GM18519 (cell line): ENCODE data around the gene MALRD1.

ENCODE experiments used
- ATAC-seq: cut with Tn5 transposase; IDR thresholded peaks from one replicate; pipeline ENCODE4 v1.9.1; 2021; ENCODE audit warnings: mild to moderate bottlenecking, moderate library complexity; ENCODE audit not compliant: unreplicated experiment, low FRiP score

The MALRD1 gene

GRCh38 chr10:19048489-19048888, at the start of gene MALRD1:
MALRD1 (plus strand) TSS chr10:19048801; CDS start chr10:19048939, 138 bp downstream.
- no peak for ATAC-seq

- ATAC-seq: no peak
Measured at GRCh38 chr10:19003341-19003740, 45.3 kb upstream of the MALRD1 start.

- ATAC-seq: no peak
Measured at GRCh38 chr10:19012111-19012510, 36.5 kb upstream of the MALRD1 start.

GRCh38 chr10:19014034-19014433, 34.6 kb upstream of the MALRD1 start:
- ATAC-seq: no peak

- ATAC-seq: no peak
Measured at GRCh38 chr10:19014498-19014897, 34.1 kb upstream of the MALRD1 start.

- ATAC-seq: no peak
Measured at GRCh38 chr10:19017116-19017890, 31.3 kb upstream of the MALRD1 start.

GRCh38 chr10:19021162-19021561, 27.4 kb upstream of the MALRD1 start:
- ATAC-seq: no peak

- ATAC-seq: no peak
Measured at GRCh38 chr10:19024611-19025010, 24.0 kb upstream of the MALRD1 start.

GRCh38 chr10:19031763-19032162, 16.8 kb upstream of the MALRD1 start:
- ATAC-seq: no peak

- ATAC-seq: no peak
Measured at GRCh38 chr10:19033741-19034140, 14.9 kb upstream of the MALRD1 start.

- ATAC-seq: no peak
Measured at GRCh38 chr10:19041171-19041570, 7.4 kb upstream of the MALRD1 start.

GRCh38 chr10:19043431-19043830, 5.2 kb upstream of the MALRD1 start:
- no peak for ATAC-seq

GRCh38 chr10:19046679-19047078, 1.9 kb upstream of the MALRD1 start:
- no peak for ATAC-seq

- ATAC-seq: no peak
Measured at GRCh38 chr10:19048891-19049290, 290 bp downstream of the MALRD1 start.

GRCh38 chr10:19049567-19049966, 966 bp downstream of the MALRD1 start:
- no peak for ATAC-seq

GRCh38 chr10:19054289-19054835, 5.8 kb downstream of the MALRD1 start:
- no peak for ATAC-seq

GRCh38 chr10:19058046-19058445, 9.4 kb downstream of the MALRD1 start:
- no peak for ATAC-seq

- no peak for ATAC-seq
Measured at GRCh38 chr10:19063986-19064385, 15.4 kb downstream of the MALRD1 start.

- ATAC-seq: no peak
Measured at GRCh38 chr10:19071946-19072345, 23.3 kb downstream of the MALRD1 start.

GRCh38 chr10:19077276-19077675, 28.7 kb downstream of the MALRD1 start:
- ATAC-seq: no peak

GRCh38 chr10:19096501-19097073, 48.0 kb downstream of the MALRD1 start:
- no peak for ATAC-seq

- no peak for ATAC-seq
Measured at GRCh38 chr10:19097151-19097550, 48.5 kb downstream of the MALRD1 start.
